Lung (tissue), 12 donors: ENCODE measurements around the gene CALD1. TPM values are rescaled to one million over a fixed set of nuclear protein-coding genes. Genes with fewer than 3 reads are reported as not detected.
A peak's percentile ranks its signal among the peaks of the same experiment; 100 is the strongest.

Source experiments
- ATAC-seq: fragments of 200-7000 bp; cut with Tn5 transposase; one replicate; pipeline ENCODE4 v1.9.1; 2020; ENCODE audit warnings: moderate number of reproducible peaks; ENCODE audit not compliant: insufficient read depth, low FRiP score
- DNase-seq, 3 donors: peaks; one replicate each; pipeline ENCODE4 v3.0.0-alpha.2; 2013 to 2017
- H3K27ac ChIP-seq, 2 donors: one replicate each; pipeline ENCODE4 v1.5.1; 2013; ENCODE audit warnings: mild to moderate bottlenecking in 2 of 2, moderate library complexity in 2 of 2, control low read depth in 1 of 2, inconsistent platforms in 1 of 2, low read depth in 1 of 2, low read length in 1 of 2
- H3K27me3 ChIP-seq, 3 donors: one replicate each; pipeline ENCODE4 v1.5.1; 2013; ENCODE audit warnings: low read length in 2 of 3; ENCODE audit not compliant: control insufficient read depth in 3 of 3, insufficient read depth in 3 of 3
- H3K36me3 ChIP-seq, 4 donors: one replicate each; pipeline ENCODE4 v1.5.1; 2013; ENCODE audit warnings: low read length in 4 of 4, mild to moderate bottlenecking in 1 of 4, moderate library complexity in 1 of 4; ENCODE audit not compliant: control insufficient read depth in 4 of 4, insufficient read depth in 4 of 4
- H3K4me1 ChIP-seq, 5 donors: one replicate each; pipeline ENCODE4 v1.5.1; 2013; ENCODE audit warnings: low read length in 5 of 5, mild to moderate bottlenecking in 2 of 5, moderate library complexity in 1 of 5; ENCODE audit not compliant: control insufficient read depth in 5 of 5, insufficient read depth in 5 of 5
- H3K4me3 ChIP-seq: one replicate; pipeline ENCODE4 v1.5.1; 2013; ENCODE audit warnings: mild to moderate bottlenecking, control low read depth, moderate library complexity
- H3K9ac ChIP-seq, 2 donors: one replicate each; pipeline ENCODE4 v1.5.1; 2013; ENCODE audit warnings: low read length in 2 of 2, control low read depth in 1 of 2; ENCODE audit not compliant: insufficient read depth in 1 of 2
- H3K9me3 ChIP-seq, 4 donors: one replicate each; pipeline ENCODE4 v1.5.1; 2013; ENCODE audit warnings: low read length in 3 of 4, mild to moderate bottlenecking in 1 of 4, moderate library complexity in 1 of 4; ENCODE audit not compliant: control insufficient read depth in 4 of 4, insufficient read depth in 3 of 4
- WGBS, 2 donors: extraction: QIAGEN DNeasy Blood & Tissue Kit; methylation state at CpG; one replicate each; pipeline ENCODE4 v1.1.7; 2013; 5-methylcytosine and 5-hydroxymethylcytosine counted together
- polyA plus RNA-seq, 2 donors: library from polyadenylated mRNA; stranded (reverse); fragments of 200-250 nt; gene quantifications; one replicate each; pipeline ENCODE4 v1.2.1, GENCODE V29; 2013
- total RNA-seq, 2 donors: library from RNA; depleted of rRNA in 1 of 2; stranded (reverse); fragments of >200 nt in 1 of 2; gene quantifications; one replicate each; pipeline ENCODE4 v1.2.1, GENCODE V29; 2014 to 2021
- TF ChIP-seq, protein P1 (sequence below): IDR thresholded peaks from 2 replicates; pipeline ENCODE4 v1.5.1; 2012; ENCODE audit warnings: mild to moderate bottlenecking; ENCODE audit errors: control extremely low read depth, extremely low read depth
- donor health status: control.
- donor health status: control.
- donor health status: Bipolar disorder and iron deficiency.
- donor health status: healthy.
- donor health status: DM: yes; HTN: yes; CAD: no.

The CALD1 gene
- total and polyA plus RNA-seq, 4 donors, result 56.4 to 173 (median 92.0) TPM

DNA sequence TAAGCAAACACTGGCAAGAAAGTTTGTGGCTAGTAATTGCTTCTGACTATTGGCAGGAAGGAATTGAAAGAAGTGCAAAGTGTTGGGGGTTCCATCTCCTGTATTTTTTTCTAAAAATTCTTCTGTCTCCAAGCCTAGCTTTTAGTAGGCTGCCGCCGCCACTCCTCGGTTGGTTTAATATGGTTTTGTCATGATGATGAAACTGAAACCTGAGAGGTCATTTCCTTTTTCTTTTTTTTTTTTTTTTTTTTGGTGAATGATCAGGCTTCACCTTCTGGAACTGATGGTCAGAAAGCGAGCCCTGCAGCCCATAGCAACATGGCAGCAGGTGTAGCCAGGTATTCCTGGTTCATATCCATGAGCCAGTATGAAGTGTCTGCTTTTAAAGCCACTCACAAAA lies 131.5 kb downstream of the CALD1 start:
- no peak overlapping the region for H3K9ac ChIP-seq
- no peak overlapping the region for H3K4me3 ChIP-seq
- H3K36me3 ChIP-seq, result peaks cover 0 to 6% (median 0%) of the 10 kb centered on the region in 4 donors
- peaks cover 0 to 38% (median 2%) of the 10 kb centered on the region in 5 donors for H3K4me1 ChIP-seq
- WGBS, 2 donors, result 83 to 89% methylated on average over 4 of the region's 4 CpGs
- H3K27ac ChIP-seq, result no peak overlapping the region
- H3K9me3 ChIP-seq, result no peaks in the 10 kb centered on the region
- ATAC-seq (no peak), DNase-seq (no peak)
- no peaks in the 10 kb centered on the region for H3K27me3 ChIP-seq
- TF ChIP-seq, protein P1, sequence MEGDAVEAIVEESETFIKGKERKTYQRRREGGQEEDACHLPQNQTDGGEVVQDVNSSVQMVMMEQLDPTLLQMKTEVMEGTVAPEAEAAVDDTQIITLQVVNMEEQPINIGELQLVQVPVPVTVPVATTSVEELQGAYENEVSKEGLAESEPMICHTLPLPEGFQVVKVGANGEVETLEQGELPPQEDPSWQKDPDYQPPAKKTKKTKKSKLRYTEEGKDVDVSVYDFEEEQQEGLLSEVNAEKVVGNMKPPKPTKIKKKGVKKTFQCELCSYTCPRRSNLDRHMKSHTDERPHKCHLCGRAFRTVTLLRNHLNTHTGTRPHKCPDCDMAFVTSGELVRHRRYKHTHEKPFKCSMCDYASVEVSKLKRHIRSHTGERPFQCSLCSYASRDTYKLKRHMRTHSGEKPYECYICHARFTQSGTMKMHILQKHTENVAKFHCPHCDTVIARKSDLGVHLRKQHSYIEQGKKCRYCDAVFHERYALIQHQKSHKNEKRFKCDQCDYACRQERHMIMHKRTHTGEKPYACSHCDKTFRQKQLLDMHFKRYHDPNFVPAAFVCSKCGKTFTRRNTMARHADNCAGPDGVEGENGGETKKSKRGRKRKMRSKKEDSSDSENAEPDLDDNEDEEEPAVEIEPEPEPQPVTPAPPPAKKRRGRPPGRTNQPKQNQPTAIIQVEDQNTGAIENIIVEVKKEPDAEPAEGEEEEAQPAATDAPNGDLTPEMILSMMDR, result no peak

DNA sequence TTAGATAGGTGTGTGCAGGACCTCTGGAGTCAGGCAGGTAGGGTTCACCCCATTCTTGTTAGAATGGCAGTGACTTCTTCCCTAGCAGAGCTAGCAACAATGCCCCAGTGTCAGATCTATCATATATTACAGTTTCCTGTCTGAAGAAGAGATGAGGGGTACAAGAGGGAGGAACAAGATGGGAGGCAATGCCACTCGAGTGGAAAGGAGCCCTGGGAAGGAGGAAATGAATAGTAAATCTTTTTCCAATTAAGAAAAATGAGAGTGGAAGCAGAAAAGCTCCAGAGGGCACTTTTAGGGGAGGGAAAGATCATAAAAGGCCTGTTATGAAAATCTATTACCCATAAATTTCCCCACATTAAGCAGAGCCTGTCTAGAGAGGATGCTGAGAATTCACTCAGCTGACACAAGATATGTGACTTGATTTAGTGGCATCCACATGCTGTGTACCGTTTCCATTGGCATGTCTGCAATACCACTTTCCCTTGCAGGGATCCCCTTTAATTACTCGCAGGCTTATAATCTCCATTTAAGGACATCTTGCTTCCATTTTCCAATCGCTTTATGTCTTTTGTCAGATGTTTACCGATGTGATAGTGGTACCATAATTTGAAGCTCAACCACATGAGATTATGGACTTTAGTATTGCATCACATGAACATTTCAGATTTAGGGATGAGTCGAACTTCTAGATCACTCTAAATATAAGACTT lies 136.9 kb downstream of the CALD1 start:
- TF ChIP-seq, protein P1, result no peak
- Histone ChIP-seq H3K4me3 (no peak overlapping the region), H3K9ac (no peak overlapping the region), H3K27me3 (no peaks in the 10 kb centered on the region), H3K36me3 (peaks cover 0 to 11% (median 1%) of the 10 kb centered on the region in 4 donors), H3K27ac (peak overlapping the region in 1 of 2 donors; percentile 29), H3K9me3 (no peaks in the 10 kb centered on the region), H3K4me1 (peaks cover 0 to 31% (median 6%) of the 10 kb centered on the region in 5 donors)
- 86 to 89% methylated on average over 6 of the region's 6 CpGs for WGBS, 2 donors
- ATAC-seq (no peak), DNase-seq (no peak)

DNA sequence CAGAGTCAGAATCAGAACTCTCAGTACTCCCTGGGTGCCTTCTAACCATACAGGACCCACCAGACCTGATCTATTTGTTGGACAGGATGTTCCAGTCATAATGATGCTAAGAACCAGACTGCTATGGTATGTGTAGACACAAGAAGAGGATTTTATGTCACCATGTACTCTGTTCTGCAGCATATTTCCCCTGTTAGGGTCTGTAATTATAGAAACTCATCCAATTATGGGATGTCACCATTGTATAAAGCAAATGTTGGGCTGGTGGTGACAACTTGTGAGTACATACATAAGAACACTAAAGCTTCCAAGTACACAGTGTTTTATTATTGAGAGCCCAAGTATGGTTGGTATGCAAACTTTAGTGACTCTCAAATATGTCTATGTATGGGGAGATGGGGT lies 139.8 kb downstream of the CALD1 start:
- Histone ChIP-seq H3K27ac (peak overlapping the region in 1 of 2 donors; percentile 26), H3K9ac (peak overlapping the region in 1 of 2 donors; percentile 8)
- no peak for ATAC-seq

More for the DNA sequence above, 139.8 kb downstream of the CALD1 start:
- no peak overlapping the region for H3K4me3 ChIP-seq
- peak in 1 of 3 donors; percentile 44 for DNase-seq
- H3K9me3 ChIP-seq, result no peaks in the 10 kb centered on the region
- H3K36me3 ChIP-seq, result peaks cover 0 to 7% (median 1%) of the 10 kb centered on the region in 4 donors
- peaks cover 0 to 32% (median 6%) of the 10 kb centered on the region in 5 donors for H3K4me1 ChIP-seq
- TF ChIP-seq, protein P1, result no peak
- no peaks in the 10 kb centered on the region for H3K27me3 ChIP-seq
